8988T (cell line): Measurements from ENCODE around the gene SKOR2.

Source experiments
- DNase-seq: peaks from one replicate; pipeline ENCODE4 v3.0.0; 2011

SKOR2 gene

GRCh38 chr18:47251289-47252120 is at the start of gene SKOR2:
TSS of gene SKOR2 (minus strand) at chr18:47251660. CDS start at chr18:47249183, 2,477 bp downstream.
- no peak for DNase-seq

GRCh38 chr18:47296462-47296861 is 45.0 kb upstream of the SKOR2 start:
- no peak for DNase-seq

GRCh38 chr18:47294801-47295200 is 43.3 kb upstream of the SKOR2 start:
- DNase-seq, result no peak

GRCh38 chr18:47288741-47289140 is 37.3 kb upstream of the SKOR2 start:
- no peak for DNase-seq

- no peak for DNase-seq
Observed at GRCh38 chr18:47287911-47288585, 36.6 kb upstream of the SKOR2 start.

- DNase-seq, result no peak
Observed at GRCh38 chr18:47286776-47287410, 35.4 kb upstream of the SKOR2 start.

- no peak for DNase-seq
Observed at GRCh38 chr18:47285456-47285855, 34.0 kb upstream of the SKOR2 start.

GRCh38 chr18:47284721-47285395 is 33.4 kb upstream of the SKOR2 start:
- DNase-seq, result no peak

GRCh38 chr18:47283476-47283875 is 32.0 kb upstream of the SKOR2 start:
- peak; percentile 25 for DNase-seq

- no peak for DNase-seq
Observed at GRCh38 chr18:47280121-47280520, 28.7 kb upstream of the SKOR2 start.

GRCh38 chr18:47274961-47275360 is 23.5 kb upstream of the SKOR2 start:
- no peak for DNase-seq

- DNase-seq, result peak; percentile 65
Observed at GRCh38 chr18:47265197-47265596, 13.7 kb upstream of the SKOR2 start.

- no peak for DNase-seq
Observed at GRCh38 chr18:47264308-47264700, 12.8 kb upstream of the SKOR2 start.

- DNase-seq, result no peak
Observed at GRCh38 chr18:47263430-47264307, 12.2 kb upstream of the SKOR2 start.

GRCh38 chr18:47263150-47263429 is 11.6 kb upstream of the SKOR2 start:
- DNase-seq, result no peak

GRCh38 chr18:47262301-47263149 is 11.1 kb upstream of the SKOR2 start:
- no peak for DNase-seq

- DNase-seq, result no peak
Observed at GRCh38 chr18:47261902-47262300, 10.4 kb upstream of the SKOR2 start.

- no peak for DNase-seq
Observed at GRCh38 chr18:47260924-47261701, 9.7 kb upstream of the SKOR2 start.

GRCh38 chr18:47260120-47260923 is 8.9 kb upstream of the SKOR2 start:
- DNase-seq, result peak; percentile 65
